ENCODE data around the gene NIF3L1. TPM values are rescaled to one million over a fixed set of nuclear protein-coding genes. Genes with fewer than 3 reads are reported as not detected.

Gene NIF3L1, protein sequence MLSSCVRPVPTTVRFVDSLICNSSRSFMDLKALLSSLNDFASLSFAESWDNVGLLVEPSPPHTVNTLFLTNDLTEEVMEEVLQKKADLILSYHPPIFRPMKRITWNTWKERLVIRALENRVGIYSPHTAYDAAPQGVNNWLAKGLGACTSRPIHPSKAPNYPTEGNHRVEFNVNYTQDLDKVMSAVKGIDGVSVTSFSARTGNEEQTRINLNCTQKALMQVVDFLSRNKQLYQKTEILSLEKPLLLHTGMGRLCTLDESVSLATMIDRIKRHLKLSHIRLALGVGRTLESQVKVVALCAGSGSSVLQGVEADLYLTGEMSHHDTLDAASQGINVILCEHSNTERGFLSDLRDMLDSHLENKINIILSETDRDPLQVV
- 10 to 100 TPM in 11 of 12 donors, not detected in 1; 15.0 to 28.6 (median 23.0) TPM for polyA plus RNA-seq (ENCODE audit: insufficient read length in 12 of 12)
- long read RNA-seq, donor 1, partial matches to known transcripts = 16 of 17 reads
- long read RNA-seq, donor 1, other reads (novel, unspliced or antisense) = 0 of 17 reads
- long read RNA-seq, donor 2, partial matches to known transcripts = 7 of 9 reads
- long read RNA-seq, donor 2, other reads (novel, unspliced or antisense) = 0 of 9 reads
- long read RNA-seq, donor 3, partial matches to known transcripts = 6 of 6 reads
- long read RNA-seq, donor 3, other reads (novel, unspliced or antisense) = 0 of 6 reads
- long read RNA-seq, donor 4, partial matches to known transcripts = 0 of 1 reads
- long read RNA-seq, donor 4, other reads (novel, unspliced or antisense) = 0 of 1 reads
- long read RNA-seq, donor 5, partial matches to known transcripts = 14 of 22 reads
- long read RNA-seq, donor 5, other reads (novel, unspliced or antisense) = 5 of 22 reads
- long read RNA-seq, donor 6, partial matches to known transcripts = 5 of 7 reads
- long read RNA-seq, donor 6, other reads (novel, unspliced or antisense) = 0 of 7 reads
- long read RNA-seq, donor 7, partial matches to known transcripts = 0 of 1 reads
- long read RNA-seq, donor 7, other reads (novel, unspliced or antisense) = 0 of 1 reads
- long read RNA-seq, donor 8, partial matches to known transcripts = 11 of 11 reads
- long read RNA-seq, donor 8, other reads (novel, unspliced or antisense) = 0 of 11 reads
- long read RNA-seq, donor 9 = 0 reads
- long read RNA-seq, donor 10, partial matches to known transcripts = 0 of 3 reads
- long read RNA-seq, donor 10, other reads (novel, unspliced or antisense) = 0 of 3 reads
- long read RNA-seq, donor 11, partial matches to known transcripts = 11 of 13 reads
- long read RNA-seq, donor 11, other reads (novel, unspliced or antisense) = 0 of 13 reads

DNA sequence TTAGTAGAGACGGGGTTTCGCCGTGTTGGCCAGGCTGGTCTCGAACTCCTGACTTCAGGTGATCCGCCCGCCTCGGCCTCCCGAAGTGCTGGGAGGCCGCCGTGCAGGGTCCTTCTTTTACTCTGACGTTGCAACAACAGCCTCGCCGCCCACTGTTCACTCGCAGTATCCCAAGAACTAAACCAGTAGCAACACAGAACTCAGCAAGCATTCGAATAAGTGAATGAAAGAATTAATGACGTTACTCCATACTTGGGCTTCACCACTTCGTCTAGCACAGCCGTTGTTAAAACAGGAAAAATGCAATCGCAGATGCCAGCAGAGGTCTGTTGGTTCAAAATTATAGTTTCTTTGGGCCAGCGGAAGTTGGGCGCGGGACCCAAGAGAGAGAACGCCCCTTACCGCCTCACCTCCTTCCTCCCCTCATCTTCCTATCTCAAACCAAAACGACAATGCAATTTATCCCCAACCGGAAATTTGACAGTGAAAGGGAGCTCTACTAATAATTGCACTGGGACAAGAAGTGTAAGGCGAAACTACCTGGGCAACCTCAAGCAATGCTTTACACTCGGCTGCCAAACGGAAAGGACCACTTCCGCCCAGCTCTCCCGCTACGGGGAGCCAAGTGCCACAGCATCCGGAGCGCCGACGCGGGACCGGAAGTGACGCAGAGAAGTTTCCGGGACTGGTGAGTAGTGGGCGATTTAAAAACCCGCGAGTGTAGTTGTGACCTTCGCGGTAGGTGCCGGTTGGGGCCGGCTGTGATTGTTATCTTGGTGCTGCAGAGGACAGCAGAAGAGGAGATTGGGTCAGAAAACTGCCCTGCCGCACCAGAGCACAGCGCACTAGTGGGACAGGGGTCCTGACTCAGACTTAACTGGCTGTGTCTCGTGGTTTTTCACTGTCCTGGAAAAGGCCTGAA lies at the start of gene NIF3L1, which contains the start of gene PPIL3:
TSS of gene NIF3L1 (plus strand) at position 668 of the 922 bp plus-strand sequence. CDS start 2,573 bp downstream, outside the sequence.
TSS of gene PPIL3 (minus strand) at position 374 of the 922 bp plus-strand sequence. CDS start 1,462 bp downstream, outside the sequence.
- DNase-seq = peak; percentile 98

DNA sequence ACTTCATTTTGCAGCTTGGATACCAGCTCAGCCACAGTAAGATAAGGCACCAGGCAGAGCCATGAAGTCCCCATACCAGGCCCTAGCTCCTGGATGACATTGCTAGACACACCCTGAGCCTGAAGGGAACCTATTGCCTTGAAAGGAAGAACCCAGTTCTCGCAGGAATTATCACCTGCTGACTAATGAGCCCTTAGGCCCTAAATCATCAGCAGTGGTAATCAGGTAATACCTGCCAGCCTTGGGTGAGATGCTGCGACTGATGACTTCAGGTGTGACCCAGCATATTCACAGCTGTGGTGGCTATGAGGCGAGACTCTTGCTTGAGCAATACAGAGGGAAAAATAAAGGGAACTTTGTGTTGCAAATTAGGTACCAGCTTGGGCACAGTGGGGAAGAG lies 49.7 kb upstream of the NIF3L1 start:
- no peak for DNase-seq

DNA sequence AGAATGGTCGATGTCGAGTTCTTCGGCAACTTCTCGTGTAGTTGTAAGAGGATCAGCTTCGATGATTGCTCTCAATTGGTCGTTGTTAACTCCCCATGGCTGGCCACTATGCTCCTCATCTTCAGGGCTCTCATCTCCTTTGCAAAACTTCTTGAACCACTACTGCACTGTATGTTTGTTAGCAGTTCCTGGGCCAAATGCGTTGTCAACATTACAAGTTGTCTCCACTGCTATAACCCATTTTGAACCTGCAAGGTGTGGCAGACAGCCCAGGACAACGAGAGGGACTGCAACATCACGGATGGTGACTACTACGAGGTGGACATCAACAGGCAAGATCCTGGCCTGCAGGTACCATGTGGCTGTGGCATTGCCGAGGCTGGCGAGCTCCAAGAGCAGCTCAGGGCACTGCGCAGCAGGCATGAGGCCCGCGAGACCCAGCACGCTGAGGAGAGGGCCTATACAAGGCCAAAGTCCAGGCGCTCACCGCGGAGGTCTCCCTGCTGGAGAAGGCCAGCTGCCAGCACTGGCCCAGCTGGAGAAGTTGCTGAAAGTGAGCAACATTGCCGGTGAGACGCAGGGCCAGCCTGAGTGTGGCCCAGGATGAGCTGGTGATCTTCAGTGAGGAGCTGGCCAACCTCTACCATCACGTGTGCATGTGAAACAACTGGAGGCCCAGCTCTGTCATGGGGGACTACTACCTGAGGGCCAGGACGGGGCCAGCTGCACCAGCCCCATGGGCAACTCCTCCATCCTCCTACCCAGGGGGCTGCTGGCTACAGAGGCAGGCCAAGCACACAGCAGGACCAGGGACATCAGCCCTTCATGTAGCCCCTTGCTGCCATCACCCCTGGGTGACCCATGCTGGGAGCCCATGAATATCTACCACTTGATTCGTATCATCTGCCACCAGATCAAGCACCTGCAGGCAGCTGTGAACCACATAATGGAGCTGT lies 44.9 kb upstream of the NIF3L1 start:
- no peak for DNase-seq

DNA sequence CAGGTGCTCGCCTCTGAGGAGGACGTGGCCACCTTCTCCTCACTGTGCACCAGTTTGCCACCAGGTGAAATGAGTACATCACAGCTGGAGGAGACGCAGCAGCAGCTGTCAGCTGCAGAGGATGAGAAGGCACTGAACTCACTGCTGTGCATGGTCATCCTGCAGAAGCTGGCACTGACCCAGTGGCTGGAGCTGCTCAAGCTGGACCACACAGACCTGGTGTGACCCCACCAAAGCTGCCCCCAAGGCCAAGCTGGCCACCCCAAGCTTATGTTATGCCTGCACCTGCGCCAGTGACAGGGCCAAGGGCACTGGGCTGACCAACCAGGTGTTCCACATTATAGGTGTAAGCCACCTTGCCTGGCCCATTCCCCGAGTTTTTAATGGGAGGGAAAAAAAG lies 44.0 kb upstream of the NIF3L1 start:
- no peak for DNase-seq

DNA sequence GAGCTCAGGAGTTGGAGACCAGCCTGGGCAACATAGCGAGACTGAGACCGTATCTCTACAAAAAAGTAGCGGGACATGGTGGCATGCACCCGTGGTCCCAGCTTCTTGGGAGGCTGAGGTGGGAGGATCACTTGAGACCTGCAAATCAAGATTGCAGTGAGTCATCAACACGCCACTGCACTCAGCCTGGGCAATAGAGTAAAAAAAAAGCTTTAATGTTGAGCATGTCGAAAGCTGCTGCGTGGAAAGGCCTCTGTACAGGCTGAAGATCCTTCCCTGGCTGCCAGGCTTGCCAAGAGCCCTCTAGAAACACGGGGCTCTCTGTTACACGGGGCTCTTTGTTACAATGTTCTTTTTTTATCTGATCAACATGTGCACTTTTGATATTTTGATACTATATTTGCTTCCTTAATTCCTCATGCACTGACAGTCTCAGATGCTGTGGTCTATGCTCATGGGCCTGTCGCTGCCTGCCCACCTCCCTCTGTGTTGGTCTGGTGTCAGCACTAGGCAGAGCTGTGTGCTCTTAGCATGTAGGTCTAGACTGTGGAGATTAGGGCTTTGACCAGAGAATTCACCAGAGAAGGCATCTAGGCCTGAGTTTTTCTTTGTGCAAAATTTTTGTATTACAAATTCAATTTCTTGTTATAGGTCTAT lies 43.4 kb upstream of the NIF3L1 start:
- no peak for DNase-seq

DNA sequence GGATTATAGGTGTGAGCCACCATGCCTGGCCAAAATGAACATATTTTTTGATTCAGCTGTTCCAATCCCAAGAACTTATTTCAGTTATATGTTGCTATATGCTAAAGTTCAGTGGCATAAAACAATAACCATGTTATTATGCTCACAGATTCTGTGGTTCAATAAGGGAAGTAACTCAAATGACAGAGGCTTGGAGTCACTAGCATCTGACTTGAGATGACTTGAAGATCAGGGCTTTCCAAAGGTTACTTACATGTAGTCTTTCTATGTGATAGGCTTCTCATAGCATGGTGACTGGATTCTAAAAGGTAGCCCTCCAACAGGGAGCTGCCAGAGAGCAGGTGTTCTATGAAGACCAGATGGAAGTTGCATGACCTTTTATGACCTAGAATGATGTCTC lies 41.9 kb upstream of the NIF3L1 start:
- no peak for DNase-seq

DNA sequence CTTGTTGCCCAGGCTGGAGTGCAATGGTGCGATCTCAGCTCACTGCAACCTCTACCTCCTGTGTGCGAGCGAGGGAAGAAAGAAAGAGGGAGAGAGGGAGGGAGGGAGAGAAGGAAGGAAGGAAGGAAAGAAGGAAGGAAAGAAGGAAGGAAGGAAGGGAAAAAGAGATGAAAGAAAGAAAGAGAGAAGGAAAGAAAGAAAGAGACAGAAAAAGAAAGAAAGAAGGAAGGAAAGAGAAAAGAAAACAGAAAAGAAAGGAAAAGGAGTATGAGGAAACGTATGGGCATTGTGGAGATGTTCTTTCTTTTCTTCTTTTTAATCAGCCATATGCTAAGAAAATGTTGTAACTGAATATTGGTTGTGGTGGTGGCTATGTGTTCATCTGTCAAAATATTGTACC lies 41.2 kb upstream of the NIF3L1 start:
- DNase-seq = no peak

DNA sequence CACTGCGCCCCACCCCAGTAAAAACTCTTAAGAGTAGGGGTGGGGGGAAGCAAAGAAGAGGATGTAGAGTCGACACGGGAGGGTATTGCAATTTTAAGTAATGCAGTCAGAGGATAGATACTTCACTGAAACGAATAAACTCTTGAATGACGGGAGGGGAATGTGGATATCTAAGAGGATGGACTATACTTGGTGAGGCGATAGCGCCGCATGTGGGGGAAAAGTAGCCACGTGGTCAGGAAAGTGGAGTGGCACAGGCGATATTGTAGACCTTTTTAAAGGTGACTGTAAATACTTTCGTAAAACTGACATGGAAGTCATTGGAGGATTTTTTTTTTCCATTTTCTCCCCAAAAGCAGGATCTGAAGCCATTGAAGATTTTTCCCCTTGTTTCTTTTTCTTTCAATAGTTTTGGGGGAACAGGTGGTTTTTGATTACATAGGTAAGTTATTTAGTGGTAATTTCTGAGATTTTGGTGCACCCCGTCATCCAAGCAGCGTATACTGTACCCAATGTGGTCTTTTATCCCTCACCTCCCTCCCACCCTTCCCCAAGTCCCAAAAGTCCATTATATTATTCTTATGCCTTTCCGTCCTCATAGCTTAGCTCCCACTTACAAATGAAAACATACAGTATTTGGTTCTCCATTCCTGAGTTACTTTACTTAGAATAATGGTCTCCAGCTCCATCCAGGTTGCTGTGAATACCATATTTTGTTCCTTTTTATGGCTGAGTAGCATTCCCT lies 38.5 kb upstream of the NIF3L1 start:
- no peak for DNase-seq

DNA sequence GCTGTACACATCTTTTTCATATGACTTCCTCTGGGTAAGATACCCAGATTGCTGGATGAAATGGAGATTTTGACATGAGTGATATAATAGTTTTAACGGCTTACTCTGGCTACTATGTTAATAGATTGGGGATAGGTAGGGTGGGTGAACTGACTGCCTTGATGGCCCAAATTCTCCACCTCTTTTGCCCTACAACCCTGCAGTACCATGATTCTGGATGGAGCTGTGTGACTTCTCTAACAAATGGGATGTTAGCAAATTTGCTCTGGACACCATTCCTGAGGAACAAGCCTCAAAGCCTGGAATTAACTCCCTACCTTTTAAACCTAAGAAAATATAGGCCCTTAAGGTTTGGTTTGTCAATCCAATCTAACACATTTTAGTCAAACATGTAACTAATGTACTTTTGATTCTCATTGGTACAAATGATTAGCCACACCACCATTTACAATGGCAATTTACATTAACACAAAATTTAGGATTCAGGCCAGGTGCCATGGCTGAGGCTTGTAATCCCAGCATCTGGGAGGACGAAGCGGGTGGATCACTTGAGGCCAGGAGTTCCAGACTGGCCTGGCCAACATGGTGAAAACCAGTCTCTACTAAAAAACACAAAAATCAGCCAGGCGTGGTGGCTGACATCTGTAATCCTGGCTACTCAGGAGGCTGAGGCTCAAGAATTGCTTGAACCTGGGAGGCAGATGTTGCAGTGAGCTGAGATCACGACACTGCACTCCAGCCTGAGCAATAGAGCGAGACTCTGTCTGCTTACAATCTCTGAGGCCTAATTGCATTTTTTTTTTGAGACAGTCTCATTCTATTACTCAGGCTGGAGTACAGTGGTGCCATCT lies 37.5 kb upstream of the NIF3L1 start:
- no peak for DNase-seq

DNA sequence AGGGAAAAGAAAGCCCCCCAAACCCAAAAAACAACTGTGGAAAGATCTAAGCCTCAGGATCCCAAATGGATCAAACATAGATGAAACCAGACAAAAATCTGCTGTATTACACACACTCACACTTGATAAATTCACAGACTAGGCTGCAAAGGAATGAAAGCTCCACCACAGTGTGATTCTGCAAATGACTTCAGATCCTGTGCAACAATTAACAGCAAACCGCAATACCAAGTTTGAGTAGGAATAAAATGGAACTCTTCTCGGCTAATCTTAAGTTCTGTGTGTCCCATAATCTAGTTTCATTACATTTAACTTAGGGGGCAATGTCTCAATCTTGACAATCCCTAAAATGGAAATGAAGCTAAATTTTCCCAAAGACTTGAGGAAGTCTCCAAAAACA lies 36.6 kb upstream of the NIF3L1 start:
- DNase-seq = no peak

DNA sequence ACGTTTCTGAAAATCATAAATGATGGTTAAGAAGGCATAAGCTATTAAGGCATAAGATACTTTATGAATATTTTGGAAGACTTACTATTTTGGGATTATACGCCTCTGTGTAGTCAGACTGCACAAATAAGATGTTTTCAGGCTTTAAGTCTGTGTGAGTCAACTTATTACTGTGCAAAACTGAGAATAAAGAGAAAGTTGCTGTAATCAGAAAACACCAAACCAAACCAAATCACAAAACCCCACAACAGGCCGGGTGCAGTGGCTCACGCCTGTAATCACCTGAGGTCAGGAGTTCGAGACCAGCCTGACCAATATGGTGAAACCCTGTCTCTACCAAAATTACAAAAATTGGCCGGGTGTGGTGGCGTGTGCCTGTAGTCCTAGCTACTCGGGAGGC lies 32.4 kb upstream of the NIF3L1 start:
- DNase-seq = no peak

DNA sequence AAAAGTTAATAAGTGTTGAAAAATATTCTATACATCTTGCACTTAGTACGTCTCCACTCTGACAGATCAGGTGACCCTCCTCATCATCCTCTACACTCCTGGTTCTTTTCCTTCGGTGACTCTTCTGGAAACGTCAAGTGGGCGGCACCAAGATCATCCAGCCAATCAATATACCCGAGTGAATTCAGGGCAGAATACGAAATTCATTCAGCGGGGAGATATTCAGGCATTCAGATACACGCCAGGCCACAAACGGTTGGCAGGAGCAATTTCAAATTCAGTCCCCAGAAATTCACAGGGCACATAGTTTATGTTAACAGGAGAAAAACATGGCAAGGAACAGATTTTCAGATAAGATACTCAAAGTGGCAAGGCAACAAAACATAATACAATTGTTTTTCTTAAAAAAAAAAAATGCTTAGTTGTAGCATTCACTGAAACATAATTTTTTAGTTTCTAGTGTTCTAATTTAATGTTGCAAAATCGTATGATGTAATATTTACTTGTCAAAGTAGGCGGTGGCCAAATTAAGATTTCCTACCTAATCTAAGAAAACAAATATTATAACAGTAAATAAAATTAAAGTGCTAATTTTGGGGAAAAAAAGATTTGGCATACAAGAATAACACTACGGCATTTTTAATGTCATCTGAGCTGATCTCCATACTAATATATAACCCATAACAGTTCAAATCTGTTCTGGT lies 28.9 kb upstream of the NIF3L1 start:
- no peak for DNase-seq

DNA sequence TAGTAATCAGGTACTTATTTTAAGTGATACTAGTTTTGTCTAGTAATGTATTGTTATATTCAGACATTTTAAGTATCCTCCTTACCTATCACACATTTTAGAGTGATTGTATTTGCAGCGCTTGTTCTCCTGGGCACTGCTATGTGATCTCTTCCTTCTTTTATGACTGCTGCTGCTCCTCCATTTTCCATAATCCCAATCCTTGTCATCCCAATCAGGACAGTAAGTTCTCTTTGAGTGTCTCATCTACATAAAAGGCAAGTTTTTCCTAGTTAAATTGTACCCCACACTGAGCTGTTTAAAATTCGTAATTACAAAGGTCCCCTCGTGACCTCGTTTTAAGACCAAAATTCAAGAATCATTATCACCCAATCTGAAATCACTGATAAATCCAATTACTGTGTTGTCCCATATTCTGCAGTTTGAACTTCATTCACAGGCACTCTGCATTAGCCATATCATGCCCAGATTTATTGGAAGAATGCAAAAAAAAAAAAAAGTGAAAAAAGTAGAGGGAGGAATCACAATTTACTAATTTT lies 27.5 kb upstream of the NIF3L1 start:
- peak; percentile 11 for DNase-seq

DNA sequence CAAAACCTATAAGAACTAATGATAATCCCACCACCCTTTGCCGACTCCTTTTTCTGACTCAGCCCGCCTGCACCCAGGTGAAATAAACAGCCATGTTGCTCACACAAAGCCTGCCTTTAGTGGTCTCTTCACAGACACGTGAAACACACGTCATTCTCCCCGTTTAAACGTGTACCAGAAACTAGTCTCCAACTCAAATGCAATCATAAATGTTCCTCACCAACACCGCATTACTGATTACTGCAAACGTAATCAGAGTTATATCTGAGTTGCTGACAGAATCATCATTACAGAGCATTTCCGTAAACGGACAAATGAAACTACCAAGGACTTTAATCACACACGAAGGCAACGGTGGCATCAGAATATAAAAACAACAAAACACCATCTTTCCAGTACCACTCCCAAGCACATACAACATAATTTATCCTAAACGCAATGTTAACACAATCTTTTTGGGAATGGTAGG lies 26.6 kb upstream of the NIF3L1 start:
- DNase-seq = peak; percentile 60

DNA sequence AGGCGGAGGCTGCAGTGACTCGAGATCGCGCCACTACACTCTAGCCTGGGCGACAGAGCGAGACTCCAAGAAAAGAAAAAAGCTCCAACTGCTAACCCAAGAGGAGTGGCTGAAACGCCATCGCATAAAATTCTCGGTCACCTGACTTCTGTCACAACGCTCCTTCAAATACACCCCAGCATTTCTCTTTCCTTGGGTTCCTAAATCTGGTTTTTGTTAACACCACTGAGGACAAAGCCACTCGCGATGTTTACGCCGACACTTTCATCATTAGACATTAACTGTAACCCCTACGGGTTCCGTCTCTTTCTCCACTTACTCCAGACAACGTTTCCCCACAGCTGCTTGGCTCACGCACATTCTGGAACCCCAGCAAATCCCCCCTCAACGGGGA lies 25.4 kb upstream of the NIF3L1 start:
- peak; percentile 79 for DNase-seq
